ENCODE measurements around the gene PURB.
A peak's percentile ranks its signal among the peaks of the same experiment; 100 is the strongest.
"Not testable (repeated sequence)": the region's sequence is repeated elsewhere in the genome, so short reads cannot be mapped to it uniquely, and the experiment has no call there.

The PURB gene

DNA sequence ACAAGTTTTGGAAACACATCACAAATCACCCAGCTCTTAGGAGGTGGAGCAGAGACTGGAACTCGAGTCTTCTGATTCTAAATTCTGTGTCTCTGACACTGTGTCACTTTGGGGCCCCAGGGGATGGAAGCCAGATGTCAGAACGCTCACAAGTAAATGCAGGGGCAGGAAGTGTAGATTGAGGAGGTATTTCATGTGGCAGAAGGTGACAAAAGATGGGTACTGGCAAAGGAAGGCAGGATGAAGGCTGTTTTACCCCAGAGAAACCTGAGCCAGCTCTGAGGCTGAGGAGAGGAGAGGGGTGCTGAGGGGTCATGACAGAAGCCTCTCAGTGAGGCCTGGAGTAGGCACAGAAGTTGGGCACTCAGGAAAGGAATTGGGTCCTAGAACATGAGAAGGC is 6.0 kb upstream of the PURB start:
- no peak for DNase-seq

DNA sequence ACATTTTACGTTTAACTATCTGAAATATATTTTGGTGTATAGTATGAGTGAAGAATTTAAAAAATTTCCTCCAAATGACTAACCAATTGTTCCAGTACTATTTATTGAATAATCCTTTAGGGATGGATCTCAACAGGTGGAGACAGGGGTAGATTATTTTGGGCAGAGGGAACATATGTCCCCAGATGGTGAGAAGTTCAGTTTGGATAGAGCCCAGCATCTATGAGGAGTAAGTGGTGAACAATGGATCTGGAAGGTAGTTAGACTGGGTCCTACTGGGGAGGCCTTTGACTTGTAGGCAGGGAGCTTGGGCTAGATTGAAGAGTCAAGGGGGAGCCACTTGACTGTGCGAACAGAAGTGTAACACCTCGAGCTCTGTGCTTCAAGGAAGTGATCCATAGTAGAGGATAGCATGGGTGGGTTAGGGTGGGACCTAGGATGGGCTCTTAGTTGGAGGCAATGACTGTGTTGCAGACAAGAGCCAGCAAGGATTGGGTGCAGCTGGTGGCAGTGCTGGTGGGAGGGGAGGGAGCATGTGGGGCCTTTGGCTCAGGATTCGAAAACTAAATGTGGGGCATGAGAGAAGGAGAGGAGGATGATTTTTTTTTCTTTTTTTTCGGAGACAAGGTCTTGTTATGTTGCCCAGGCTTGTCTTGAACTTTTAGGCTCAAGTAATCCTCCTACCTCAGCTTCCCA is 3.9 kb upstream of the PURB start:
- DNase-seq: no peak

DNA sequence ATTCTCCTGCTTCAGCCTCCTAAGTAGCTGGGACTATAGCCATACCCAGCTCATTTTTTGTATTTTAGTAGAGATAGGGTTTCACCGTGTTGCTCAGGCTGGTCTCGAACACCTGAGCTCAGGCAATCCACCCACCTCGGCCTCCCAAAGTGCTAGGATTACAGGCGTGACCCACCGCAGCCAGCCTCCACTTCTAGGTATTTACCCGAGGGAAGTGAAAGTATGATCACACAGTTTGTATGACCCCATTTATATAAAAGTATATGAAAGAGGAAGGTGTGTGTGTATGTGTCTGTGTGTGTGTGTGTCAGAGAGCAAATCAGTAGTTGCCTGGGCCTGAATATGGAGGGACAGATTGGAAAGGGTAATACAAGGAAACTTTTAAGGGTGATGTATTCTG is 2.0 kb upstream of the PURB start:
- DNase-seq: no peak

DNA sequence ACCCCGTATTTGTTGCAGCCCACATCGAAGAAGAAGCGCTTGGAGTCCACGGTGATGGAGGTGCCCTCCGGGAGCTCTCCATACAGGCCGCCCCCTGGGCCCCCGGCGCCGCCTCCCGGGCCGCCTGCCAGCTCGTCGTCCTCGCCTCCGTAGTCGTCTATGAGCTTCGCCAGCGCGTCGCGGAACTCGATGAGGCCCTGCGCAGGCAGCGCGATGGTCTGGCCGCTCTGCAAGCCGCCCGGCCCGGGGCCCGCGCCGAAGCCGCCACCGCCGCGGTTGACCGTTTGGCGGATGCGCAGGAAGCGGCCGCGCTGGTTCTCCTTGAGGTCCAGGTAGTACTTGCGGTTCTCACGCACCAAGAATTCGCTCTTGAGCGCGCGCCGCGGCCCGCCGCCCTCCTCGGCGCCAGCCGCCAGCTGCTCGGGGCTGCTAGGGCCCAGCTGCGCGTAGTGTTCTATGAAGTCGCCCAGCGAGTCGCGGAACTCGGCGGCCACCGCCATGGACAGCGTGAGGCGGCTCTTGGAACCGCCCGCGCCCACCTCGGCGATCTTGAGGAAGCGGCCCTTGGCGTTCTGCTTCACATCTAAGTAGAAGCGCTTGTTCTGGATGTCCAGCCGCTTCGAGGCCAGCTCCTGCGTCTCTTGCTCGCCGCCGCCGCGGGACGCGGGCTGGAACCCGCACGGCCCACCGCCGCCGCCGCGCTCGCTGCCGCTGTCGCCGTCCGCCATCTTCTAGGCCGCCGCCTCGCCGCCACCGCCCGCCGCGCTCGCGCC is 523 bp downstream of the PURB start:
- peak; percentile 73 for DNase-seq

DNA sequence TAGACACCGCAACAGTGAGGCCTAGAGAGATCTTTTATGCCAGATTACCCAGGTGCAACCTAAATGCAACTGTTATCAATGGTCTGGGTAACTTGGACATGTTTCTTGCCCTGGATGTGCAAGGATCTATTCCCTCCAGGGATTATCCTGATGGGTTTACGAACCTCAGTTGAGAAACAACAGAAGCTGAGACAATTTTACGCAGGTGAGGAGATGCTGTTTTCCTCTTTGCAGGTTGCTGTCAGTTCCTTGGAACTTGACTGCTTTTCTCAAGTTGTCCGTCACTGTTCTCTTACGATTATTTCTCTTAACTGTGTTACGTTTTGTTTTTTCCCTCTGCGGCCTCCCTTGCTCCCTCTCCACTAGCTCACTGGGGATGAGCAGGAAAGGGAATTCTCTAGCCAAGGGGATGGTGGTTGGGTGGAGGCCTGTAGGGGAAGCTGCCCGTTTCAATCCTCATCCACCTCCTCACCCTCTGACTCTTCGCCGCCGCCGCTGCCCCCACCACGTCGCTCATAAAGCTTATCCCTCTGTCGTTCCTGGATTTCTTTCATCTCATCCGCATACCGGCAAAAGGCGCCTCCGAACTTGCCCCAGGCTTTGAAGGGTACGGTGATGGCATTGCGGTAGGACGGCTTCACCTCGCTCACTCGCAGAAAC is 1.2 kb downstream of the PURB start:
- DNase-seq: no peak

DNA sequence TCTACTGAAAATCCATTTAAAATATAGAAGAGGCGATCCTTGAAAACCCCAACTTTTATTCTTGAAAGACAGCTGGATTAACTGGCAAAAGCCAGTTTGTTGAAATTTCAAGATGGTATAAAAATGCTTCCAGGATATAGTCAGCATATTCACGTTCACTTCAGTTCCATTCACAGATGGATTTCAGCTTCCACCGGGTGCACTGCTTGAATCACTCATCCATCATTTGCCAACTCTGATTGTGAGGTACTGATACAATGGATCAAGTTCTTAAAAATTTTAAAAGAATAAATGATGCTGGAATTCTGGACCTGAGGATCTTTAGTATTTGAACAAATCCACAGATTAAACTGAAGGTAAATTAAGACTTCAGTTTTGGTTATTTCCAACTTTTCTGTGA is 2.4 kb downstream of the PURB start:
- peak; percentile 29 for DNase-seq

DNA sequence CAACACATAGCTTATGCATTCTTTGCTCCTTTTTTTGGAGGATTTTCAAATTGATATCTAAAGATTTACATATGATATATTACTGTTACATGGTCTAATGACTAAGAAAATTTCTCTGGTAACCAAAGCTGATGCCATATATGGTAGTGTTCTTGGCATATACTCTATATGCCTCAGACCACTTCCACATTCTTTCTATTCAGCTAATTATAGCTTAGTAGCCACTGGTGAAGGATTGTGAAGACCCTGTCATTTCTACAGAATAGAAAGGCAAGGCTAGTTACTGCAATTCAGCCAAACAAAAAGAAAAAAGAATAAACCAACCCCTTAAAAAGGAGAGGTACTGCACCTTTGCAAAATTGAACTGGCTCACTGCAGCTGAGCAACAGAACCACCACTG is 3.7 kb downstream of the PURB start:
- DNase-seq: peak; percentile 89

DNA sequence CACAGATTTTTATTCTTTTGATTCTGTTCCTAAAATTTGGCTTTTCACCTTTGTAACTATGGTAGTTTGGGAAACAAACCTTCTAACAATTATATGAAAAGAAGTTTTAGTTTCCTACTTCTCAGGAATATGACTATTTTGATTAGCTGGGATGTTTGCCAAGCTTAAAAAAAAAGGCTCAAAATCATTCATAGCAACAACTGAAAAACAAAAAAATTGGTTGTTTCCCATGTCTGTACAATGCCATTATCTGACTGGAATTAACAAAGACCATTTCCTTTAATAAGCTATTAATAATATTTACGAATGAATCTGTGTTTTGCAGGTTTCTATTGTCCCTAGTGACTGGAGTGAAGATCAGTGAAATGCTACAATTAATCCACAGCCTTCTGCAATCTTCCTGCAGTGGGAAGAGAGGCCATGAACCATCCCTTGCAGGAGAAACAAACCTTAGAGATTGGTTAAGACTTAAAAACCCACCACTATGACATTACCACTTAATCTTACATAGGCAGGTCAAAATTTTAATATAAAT is 4.2 kb downstream of the PURB start:
- no peak for DNase-seq

DNA sequence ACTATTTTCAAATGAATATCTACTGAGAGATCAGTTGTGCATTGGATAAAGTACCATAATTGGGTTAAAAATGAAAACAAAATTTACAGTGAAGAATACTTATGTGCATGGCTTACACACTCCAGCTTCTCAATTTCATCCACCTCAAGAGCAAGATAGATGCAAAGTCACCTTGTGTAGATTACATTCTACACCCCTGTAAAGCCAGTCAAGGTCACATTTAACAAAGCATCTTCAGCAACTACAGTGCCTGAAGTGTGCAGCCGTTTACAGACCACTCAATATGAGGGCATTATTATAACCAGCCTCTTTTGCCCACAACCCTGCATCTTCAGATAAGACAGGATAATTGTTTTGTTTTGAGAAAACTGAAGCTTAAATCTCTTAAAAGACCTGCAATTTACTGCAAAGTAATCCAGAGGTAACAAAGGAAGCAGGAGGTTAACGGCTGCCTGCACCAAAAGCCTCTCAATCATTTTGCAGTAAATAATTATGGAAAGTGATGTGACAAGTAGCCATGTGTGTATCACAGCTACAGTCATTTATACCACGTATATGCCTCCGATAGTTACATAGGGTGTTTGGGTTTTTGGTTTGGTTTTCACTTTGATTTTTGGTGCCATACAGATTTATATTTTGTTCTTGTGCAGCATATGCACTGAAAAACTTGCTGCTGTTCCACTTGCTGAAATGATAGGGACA is 4.9 kb downstream of the PURB start:
- DNase-seq: no peak

DNA sequence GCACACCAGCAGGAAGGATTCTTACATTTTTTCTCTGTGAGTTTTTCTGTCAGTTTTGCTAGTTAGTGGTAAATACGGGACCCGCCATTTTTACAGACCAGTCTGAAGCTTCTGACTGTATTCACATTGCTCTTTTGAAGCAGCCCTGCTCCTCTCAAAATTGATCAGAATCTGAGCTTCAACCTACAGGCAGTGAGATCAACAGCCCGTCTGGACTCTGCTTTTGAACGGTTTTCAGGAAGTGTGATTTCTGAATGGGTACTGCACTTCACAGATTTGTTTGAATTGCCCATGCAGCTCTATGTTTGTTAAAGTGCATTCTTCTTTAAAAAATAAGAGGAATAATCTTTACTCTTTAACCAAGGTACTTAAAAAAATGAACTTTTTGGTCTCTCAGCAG is 8.9 kb downstream of the PURB start:
- no peak for DNase-seq

DNA sequence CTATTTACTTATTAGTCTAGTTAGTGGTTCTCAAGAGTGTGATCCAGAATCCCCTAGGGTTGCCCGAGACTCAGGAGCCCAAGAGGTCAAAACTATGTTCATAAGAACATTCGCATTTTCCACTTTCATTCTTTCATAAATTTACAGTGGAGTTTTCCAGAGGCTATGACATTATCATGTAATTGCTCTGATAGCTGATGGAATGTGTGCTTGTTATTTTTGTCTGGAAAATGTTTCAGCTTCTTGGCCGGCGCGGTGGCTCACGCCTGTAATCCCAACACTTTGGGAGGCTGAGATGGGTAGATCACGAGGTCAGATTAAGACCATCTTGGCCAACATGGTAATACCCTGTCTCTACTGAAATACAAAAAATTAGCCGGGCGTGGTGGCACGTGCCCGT is 10.1 kb downstream of the PURB start:
- no peak for DNase-seq

DNA sequence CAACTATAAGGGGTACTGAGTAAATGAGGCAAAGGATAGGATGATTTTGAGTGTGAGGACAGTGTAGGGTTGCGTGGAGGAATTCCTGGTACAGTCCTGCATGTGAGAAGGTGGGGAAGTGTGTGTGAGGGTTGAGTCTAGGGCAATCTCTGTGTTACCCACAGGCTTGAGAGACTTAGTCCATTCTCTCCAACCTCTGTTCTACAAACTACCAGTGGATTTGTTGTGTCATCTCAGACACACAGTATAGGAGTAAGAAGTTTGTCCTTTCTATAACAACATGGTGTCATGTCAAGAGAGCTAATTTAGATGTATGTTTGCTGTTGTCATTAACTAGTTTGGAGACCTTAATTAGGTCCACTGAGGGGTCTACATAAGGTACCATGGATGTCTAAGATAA is 12.5 kb downstream of the PURB start:
- DNase-seq: no peak

DNA sequence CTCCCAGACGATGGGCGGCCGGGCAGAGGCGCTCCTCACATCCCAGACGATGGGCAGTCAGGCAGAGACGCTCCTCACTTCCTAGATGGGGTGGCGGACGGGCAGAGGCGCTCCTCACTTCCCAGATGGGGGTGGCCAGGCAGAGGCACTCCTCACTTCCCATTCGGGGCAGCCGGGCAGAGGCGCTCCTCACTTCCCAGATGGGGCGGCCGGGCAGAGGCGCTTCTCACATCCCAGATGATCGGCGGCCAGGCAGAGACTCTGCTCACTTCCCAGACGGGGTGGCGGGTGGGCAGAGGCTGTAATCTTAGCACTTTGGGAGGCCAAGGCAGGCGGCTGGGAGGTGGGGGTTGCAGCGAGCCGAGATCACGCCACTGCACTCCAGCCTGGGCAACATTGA is 13.4 kb downstream of the PURB start:
- not testable (repeated sequence) for DNase-seq

DNA sequence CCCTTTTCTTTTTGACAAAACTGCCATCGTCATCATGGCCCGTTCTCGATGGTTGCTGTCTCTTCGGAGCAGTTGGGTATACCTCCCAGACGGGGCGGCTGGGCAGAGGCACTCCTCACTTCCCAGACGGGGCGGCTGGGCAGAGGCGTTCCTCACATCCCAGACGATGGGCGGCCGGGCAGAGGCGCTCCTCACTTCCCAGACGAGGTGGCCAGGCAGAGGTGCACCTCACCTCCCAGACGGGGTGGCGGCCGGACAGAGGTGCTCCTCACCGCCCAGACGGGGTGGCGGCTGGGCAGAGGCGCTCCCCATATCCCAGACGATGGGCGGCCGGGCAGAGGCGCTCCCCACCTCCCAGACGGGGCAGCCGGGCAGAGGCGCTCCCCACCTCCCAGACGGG is 14.6 kb downstream of the PURB start:
- not testable (repeated sequence) for DNase-seq

DNA sequence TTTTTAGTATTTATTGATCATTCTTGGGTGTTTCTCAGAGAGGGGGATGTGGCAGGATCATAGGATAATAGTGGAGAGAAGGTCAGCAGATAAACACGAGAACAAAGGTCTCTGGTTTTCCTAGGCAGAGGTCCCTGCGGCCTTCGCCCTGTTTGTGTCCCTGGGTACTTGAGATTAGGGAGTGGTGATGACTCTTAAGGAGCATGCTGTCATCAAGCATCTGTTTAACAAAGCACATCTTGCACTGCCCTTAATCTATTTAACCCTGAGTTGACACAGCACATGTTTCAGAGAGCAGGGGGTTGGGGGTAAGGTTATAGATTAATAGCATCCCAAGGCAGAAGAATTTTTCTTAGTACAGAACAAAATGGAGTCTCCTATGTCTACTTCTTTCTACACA is 15.0 kb downstream of the PURB start:
- not testable (repeated sequence) for DNase-seq

DNA sequence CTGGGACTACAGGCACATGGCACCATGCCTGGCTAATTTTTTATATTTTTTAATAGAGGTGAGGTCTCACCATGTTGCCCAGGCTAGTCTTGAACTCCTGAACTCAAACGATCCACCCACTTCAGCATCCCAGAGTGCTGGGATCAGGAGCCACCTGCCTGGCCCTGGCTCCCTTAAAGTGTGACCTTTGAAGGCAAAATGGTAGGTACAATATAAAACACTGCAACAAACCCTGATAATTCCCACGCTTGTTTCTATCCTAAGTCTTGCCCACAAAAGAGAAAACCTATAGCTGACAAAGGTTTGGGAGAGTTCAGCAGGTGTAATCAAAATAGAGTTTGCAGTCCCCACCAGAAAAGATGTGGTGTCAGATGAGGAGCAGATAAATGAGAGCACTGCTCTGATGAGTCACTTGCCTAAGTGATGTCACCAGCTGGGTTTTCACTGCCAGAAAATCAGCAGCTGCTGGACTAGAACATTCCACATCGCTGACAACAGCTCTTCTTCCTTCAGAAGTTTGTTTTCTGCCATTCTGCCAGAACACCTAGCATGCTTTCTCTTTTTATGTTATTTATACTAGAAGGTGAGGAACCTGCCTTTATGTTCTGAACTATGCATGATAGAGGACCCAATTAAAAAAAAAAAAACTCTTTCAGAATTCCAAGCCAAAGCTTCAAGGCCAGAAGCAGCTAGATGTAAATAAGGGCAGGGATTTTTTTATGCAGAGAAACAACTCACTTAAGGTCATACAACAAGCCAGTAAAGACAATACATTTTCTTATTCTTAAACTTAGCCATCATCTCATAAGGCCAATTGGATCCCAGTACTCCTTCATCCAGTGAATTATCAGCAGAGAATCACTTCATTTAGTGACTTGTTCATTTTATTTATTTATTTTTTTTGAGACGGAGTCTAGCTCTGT is 18.0 kb downstream of the PURB start:
- DNase-seq: peak; percentile 88

DNA sequence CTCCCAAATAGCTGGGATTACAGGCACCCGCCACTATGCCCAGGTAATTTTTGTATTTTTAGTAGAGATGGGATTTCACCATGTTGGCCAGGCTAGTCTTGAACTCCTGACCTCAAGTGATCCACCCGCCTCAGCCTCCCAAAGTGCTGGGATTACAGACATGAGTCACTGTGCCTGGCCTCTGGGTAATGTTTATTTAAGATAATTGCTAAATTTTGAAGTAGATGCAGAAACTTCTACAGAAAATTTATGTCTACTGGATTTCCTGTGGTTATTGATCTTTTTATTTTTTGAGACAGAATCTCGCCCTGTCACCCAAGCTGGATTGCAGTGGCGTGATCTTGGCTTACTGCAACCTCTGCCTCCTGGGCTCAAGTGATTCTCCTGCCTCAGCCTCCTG is 23.4 kb downstream of the PURB start:
- peak; percentile 42 for DNase-seq

DNA sequence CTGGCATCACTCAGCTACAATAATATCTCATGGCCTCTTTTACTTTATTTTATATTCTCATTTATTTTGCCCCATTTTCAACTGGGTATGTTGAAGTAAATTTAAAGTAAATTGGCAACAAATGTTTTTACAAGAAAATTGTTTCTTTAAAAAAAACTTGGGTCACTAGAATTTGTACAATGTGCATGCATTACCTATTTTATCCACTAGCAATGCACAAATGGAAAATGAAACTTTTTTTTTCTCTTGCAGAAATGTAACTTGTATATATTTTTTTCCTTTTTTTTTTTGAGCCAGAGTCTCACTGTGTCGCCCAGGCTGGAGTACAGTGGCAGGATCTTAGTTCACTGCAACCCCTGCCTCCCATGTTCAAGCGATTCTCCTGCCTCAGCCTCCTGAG is 27.2 kb downstream of the PURB start:
- DNase-seq: no peak

DNA sequence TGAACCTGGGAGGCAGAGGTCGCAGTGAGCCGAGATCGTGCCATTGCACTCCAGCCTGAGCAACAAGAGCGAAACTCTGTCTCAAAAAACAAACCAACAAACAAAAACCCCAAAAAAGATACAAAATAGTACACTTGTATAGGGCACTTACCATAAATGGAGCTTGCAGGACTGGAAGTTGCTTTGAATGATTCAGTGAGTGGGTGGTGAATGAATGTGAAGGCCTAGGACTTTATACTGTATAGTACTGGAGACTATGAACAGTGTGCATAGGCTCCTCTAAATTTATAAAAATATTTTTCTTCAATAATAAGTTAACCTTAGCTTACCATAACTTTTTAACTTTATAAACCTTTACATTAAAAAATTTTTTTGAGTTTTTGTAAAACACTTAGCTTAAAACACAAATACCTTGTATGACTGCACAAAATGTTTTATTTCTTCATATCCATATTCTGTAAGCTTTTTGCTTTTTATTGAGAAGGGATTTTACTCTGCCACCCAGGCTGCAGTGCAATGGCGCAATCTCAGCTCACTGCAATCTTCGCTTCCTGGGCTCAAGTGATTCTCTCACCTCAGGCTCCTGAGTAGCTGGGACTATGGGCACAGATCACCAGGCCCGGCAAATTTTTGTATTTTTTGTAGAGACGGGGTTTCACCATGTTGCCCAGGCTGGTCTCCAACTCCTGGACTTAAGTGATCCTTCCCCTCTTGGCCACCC is 30.5 kb downstream of the PURB start:
- DNase-seq: no peak

DNA sequence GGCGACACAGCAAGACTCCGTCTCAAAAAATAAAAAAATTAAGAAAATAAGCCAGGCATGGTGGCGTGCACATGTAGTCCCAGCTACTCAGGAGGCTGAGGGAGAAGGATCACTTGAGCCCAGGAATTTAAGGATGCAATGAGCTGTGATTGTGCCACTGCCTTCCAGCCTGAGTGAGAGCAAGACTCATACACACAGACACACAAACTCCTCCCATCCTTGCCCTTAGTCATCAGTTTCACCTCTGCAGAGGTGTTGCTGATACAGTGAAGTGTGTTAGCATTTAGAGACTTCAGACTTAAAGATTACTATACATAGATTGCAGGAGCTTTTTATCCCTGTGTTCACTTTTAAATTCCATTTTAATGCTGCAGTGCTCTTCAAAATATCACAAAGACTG is 31.9 kb downstream of the PURB start:
- no peak for DNase-seq

DNA sequence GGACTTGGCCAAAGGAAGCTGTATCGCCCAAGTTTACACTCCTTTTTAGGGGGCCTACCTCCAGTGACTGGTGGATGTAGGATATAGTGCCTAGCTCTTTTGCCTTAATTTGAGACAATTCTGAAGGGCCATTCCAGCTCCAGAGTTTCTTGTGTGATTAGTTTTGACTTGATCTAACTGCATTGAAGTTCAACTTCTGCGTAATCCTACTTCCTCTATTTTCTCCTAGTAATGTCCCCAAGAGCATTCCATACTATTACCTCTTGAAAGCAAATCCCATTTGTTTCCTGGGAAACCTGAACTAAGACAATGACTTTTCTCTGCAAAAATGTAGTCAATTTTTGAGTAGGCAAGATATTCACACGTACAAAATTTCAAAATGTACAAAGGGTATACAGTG is 32.7 kb downstream of the PURB start:
- no peak for DNase-seq

All from fibroblast of skin of back (primary cell).